Prostate gland (tissue), 2 donors: ENCODE data around the gene KMT2C. TPM values are rescaled to one million over a fixed set of nuclear protein-coding genes. Genes with fewer than 3 reads are reported as not detected.
A peak's percentile ranks its signal among the peaks of the same experiment; 100 is the strongest.
"Not testable (repeated sequence)": the region's sequence is repeated elsewhere in the genome, so short reads cannot be mapped to it uniquely, and the experiment has no call there.

Experiments
- DNase-seq: peaks from one replicate; pipeline ENCODE4 v3.0.0-alpha.2; 2019; ENCODE audit warnings: low spot score
- H3K27ac ChIP-seq, 2 donors: fragments of 200-600 bp; sonication (generic); 2 replicates each; pipeline ENCODE4 v1.5.1; 2017 to 2019
- H3K27me3 ChIP-seq: fragments of 200-600 bp; sonication (generic); replicated peaks from 2 replicates; pipeline ENCODE4 v1.5.1; 2019; ENCODE audit not compliant: insufficient read depth
- H3K36me3 ChIP-seq, 2 donors: fragments of 200-600 bp; sonication (generic); 1 replicate in 1 of 2; 2 replicates in 1 of 2; pipeline versions ENCODE4 v1.5.1 to v1.8.1; 2017 to 2019
- H3K4me1 ChIP-seq: fragments of 200-600 bp; sonication (generic); replicated peaks from 2 replicates; pipeline ENCODE4 v1.5.1; 2019
- H3K4me3 ChIP-seq, 2 donors: fragments of 200-600 bp; sonication (generic); 2 replicates each; pipeline ENCODE4 v1.5.1; 2017 to 2019
- H3K9me3 ChIP-seq: fragments of 200-600 bp; sonication (generic); 2 replicates; pipeline ENCODE4 v1.5.1; 2017
- POLR2A ChIP-seq: fragments of 450-650 bp; IDR thresholded peaks from one replicate; pipeline ENCODE4 v1.6.1; 2016; ENCODE audit warnings: antibody characterized with exemption, mild to moderate bottlenecking
- POLR2AphosphoS5 ChIP-seq: sonication (generic); formaldehyde crosslinking; IDR thresholded peaks from one replicate; pipeline ENCODE4 v1.6.1; 2017; ENCODE audit warnings: antibody characterized with exemption
- WGBS: methylation state at CpG from one replicate; pipeline ENCODE4 v1.1.5; 2018; 5-methylcytosine and 5-hydroxymethylcytosine counted together
- intact Hi-C: fragments of 100-400 bp; cut with DNase I; formaldehyde crosslinking; loops from one replicate; pipeline ENCODE4 v1.14.2; 2022
- total RNA-seq, 2 donors: library from RNA; depleted of rRNA; stranded (reverse); fragments of >200 nt; gene quantifications; one replicate each; pipeline ENCODE4 v1.1.0, GENCODE V29; 2016
- TF ChIP-seq, protein P1 (sequence below), 4 experiments: fragments of 200-600 bp in 2 of 4; fragments of 450-650 bp in 2 of 4; sonication (generic) in 2 of 4; IDR thresholded peaks; 1 replicate in 3 of 4; 2 replicates in 1 of 4; pipeline ENCODE4 v1.5.1; 2016 to 2019; ENCODE audit warnings: antibody characterized with exemption in 4 of 4, mild to moderate bottlenecking in 2 of 4, moderate library complexity in 2 of 4

Gene KMT2C
- total RNA-seq, 2 donors from 2014 or later = 70.8 to 118 TPM

DNA sequence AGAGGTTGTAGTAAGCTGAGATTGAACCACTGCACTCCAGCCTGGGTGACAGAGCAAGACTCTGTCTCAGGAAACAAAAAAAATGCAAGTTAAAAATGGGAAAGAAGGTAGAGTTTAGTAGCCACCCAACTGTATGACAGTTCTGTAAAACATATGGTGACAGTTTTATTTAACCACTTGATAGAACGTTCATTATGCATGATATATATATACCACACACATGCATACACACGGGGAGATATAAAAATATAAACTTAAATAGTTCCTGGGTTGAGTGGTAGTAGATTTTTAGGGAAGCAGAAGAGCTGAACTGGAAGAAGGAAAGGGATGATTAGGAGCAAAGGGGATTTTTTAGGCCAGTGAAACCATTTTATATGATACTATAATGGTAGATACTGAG, 120.0 kb downstream of the KMT2C start:
- Histone ChIP-seq H3K27me3 (no peaks in the 10 kb centered on the region), H3K27ac (no peak overlapping the region), H3K4me1 (no peaks in the 10 kb centered on the region), H3K36me3 (no peaks in the 10 kb centered on the region), H3K9me3 (no peaks in the 10 kb centered on the region), H3K4me3 (no peak overlapping the region)
- intact Hi-C loops = no loop called here
- DNase-seq = no peak
- no peak for TF ChIP-seq POLR2A
- TF ChIP-seq, protein P1, sequence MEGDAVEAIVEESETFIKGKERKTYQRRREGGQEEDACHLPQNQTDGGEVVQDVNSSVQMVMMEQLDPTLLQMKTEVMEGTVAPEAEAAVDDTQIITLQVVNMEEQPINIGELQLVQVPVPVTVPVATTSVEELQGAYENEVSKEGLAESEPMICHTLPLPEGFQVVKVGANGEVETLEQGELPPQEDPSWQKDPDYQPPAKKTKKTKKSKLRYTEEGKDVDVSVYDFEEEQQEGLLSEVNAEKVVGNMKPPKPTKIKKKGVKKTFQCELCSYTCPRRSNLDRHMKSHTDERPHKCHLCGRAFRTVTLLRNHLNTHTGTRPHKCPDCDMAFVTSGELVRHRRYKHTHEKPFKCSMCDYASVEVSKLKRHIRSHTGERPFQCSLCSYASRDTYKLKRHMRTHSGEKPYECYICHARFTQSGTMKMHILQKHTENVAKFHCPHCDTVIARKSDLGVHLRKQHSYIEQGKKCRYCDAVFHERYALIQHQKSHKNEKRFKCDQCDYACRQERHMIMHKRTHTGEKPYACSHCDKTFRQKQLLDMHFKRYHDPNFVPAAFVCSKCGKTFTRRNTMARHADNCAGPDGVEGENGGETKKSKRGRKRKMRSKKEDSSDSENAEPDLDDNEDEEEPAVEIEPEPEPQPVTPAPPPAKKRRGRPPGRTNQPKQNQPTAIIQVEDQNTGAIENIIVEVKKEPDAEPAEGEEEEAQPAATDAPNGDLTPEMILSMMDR (IDR thresholded peaks at IDR 0.05) = no peak
- no peak for TF ChIP-seq POLR2AphosphoS5
- 68% methylated on average over 2 of the region's 2 CpGs for WGBS

DNA sequence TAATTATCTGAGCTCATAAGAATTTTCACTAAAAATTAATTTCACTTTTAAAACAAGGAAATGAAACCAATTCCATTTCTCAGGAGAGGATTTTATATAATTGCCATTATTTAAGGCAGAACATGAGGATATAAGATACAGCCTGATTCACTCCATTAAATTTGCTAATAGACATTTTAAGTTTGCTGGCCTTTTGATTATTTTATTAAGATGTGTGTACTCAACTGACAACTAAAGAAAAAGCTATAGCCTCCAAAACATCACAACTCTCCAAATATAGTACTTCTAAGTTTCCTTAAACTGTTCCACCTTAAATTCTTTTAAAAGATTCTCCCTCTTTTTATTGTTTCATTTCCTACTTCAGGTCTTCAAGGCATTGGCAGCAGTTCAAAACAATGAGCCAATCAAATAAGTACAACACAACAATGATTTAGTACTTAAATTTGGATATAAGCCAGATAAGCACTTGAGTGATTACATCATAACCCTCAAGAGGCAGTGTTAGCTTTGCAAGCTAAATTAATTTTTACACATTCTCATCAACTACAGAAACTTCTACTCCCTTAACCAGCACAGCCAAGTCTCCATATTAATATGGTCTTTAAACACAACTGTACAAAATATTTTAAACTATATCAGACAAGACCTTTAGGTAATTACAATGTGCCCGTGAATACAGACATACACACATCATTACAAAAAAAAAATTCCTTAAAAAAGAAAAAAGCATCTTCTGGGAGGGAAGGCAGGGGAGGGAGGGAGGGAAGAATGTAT, 121.8 kb downstream of the KMT2C start:
- intact Hi-C loops = no loop called here
- 46% methylated on average over 1 of the region's 1 CpG for WGBS
- Histone ChIP-seq H3K36me3 (no peaks in the 10 kb centered on the region), H3K27ac (no peak overlapping the region), H3K9me3 (no peaks in the 10 kb centered on the region), H3K4me3 (no peak overlapping the region), H3K4me1 (no peaks in the 10 kb centered on the region), H3K27me3 (no peaks in the 10 kb centered on the region)
- peak; percentile 12 for DNase-seq
- TF ChIP-seq POLR2AphosphoS5 = peak; percentile 60
- TF ChIP-seq POLR2A = no peak

DNA sequence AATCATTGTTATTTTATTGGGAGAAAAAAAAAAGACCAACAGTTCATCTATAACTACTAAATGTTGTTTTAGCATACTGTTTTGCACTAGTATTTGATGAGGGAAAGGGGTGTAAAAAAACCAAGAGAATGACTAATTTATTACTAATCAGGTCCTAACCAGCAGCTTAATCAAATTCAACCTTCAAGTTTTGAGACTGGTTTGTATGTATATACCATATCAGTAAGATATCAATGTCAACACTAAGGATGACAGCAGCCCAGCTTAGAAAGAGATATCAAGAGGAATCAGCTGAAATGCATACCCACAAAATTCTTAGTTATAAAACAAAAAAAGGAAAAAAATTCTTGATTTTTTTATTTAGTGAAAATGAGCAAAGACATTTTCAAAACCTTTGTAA, 122.6 kb downstream of the KMT2C start:
- DNase-seq = no peak
- no peak for TF ChIP-seq POLR2A
- TF ChIP-seq POLR2AphosphoS5 = no peak
- TF ChIP-seq, protein P1 (IDR thresholded peaks at IDR 0.05) = no peak
- intact Hi-C loops = no loop called here
- Histone ChIP-seq H3K27me3 (no peaks in the 10 kb centered on the region), H3K9me3 (no peaks in the 10 kb centered on the region), H3K36me3 (no peaks in the 10 kb centered on the region), H3K4me1 (no peaks in the 10 kb centered on the region), H3K27ac (no peak overlapping the region), H3K4me3 (no peak overlapping the region)

DNA sequence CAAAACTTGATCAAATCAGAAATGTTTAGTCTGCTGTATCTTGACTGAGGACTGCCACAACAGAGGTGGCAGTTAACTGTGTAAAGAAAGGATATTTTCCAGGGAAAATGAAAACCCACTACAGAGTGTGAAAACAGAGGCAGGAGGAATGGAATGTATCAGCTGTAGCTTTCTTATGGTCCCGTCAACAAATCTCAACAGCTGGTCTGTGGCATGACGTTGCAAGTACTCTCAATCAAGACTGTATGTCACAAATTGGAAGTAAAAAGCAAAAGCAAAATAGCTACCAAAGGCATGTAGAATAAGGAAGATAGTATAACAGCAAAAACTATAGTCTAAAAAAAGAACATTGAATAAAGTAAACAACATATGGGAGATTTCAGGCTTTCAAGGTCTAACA, 123.5 kb downstream of the KMT2C start:
- TF ChIP-seq POLR2AphosphoS5 (no peak), POLR2A (no peak)
- TF ChIP-seq, protein P1 (IDR thresholded peaks at IDR 0.05) = no peak
- intact Hi-C loops = no loop called here

DNA sequence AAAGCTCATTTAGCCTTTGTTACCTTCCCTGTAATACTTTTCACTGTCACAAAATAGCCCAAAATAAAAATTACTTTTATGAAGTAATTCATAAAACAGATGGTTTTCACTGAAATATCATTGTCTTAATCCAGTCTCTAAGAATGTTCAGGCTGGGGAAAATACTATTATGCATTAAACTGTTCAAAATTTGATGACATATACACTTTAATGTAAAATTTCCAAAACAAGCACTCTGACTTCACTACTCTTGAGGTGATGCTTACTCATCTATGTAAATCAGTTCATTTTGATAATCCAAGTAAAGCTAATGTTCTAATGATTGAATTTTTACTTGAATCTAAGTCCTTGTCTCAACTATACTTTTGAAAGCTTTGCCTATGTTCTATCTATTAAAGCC, 127.9 kb downstream of the KMT2C start:
- intact Hi-C loops = no loop called here
- no peaks in the 10 kb centered on the region for H3K9me3 ChIP-seq
- no peaks in the 10 kb centered on the region for H3K36me3 ChIP-seq
- no peaks in the 10 kb centered on the region for H3K27me3 ChIP-seq
- DNase-seq = no peak
- TF ChIP-seq POLR2AphosphoS5 (no peak), POLR2A (no peak)
- TF ChIP-seq, protein P1 (IDR thresholded peaks at IDR 0.05) = no peak
- H3K4me3 ChIP-seq = no peak overlapping the region
- no peaks in the 10 kb centered on the region for H3K4me1 ChIP-seq
- no peak overlapping the region for H3K27ac ChIP-seq

More for the DNA sequence above, 123.5 kb downstream of the KMT2C start:
- Histone ChIP-seq H3K36me3 (no peaks in the 10 kb centered on the region), H3K27ac (no peak overlapping the region), H3K9me3 (no peaks in the 10 kb centered on the region), H3K27me3 (no peaks in the 10 kb centered on the region), H3K4me3 (no peak overlapping the region), H3K4me1 (no peaks in the 10 kb centered on the region)
- no peak for DNase-seq
- 61% methylated on average over 2 of the region's 2 CpGs for WGBS

DNA sequence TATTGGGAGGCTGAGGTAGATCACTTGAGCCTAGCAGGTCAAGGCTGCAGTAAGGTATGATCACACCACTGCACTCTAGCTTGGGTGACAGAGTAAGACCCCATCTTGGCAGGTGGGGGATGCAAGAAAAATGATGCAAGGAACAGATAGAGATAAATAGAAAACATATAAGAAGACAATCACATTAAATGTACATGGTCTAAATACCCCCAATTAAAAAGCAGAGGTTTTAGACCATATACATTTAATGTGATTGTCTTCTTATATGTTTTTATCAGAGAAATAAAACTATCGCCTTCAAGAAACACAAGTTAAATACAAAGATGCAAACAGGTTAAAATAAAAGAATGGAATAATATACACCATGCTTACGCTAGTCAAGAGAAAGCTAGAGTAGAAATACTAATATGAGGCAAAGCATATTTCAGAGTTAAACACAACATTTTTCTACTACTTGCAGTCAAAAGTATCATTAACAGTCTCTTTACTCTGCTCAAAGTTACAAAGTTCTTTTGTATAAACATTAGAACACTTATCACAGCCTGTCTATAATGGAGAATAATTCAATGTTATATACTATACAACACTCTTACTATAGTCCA, 136.2 kb downstream of the KMT2C start:
- H3K27me3 ChIP-seq, DNase-seq, H3K4me1 ChIP-seq, H3K27ac ChIP-seq, H3K36me3 ChIP-seq, intact Hi-C loops, H3K4me3 ChIP-seq, H3K9me3 ChIP-seq: not testable (repeated sequence)
- WGBS = 99% methylated on average over 2 of the region's 2 CpGs
